Hematopoietic multipotent progenitor cell (in vitro differentiated cells): ENCODE measurements around the gene CXCL1. TPM values are rescaled to one million over a fixed set of nuclear protein-coding genes. Genes with fewer than 3 reads are reported as not detected.

Source experiments
- DNase-seq, 3 donors: peaks; one replicate each; pipeline ENCODE4 v3.0.0-alpha.2; 2011 to 2015; ENCODE audit warnings: low read depth in 2 of 3, low spot score in 2 of 3
- total RNA-seq: library from RNA; depleted of rRNA; stranded (reverse); fragments of >200 nt; gene quantifications from one replicate; pipeline ENCODE4 v1.2.3, GENCODE V29; 2012

Gene CXCL1
- total RNA-seq, 1 donor = 0.27 TPM

GRCh38 chr4:73850261-73850970 lies 18.8 kb upstream of the CXCL1 start:
- no peak for DNase-seq

GRCh38 chr4:73851293-73851692 lies 17.9 kb upstream of the CXCL1 start:
- no peak for DNase-seq

- no peak for DNase-seq
These were observed 16.4 kb upstream of the CXCL1 start for GRCh38 chr4:73852771-73853170.

- DNase-seq = no peak
These were observed 15.9 kb upstream of the CXCL1 start, which contains the start of gene PF4V1 for GRCh38 chr4:73853246-73853704. PF4V1 (plus strand) TSS chr4:73853296; CDS start chr4:73853363, 67 bp downstream.

GRCh38 chr4:73853718-73854473 lies 15.3 kb upstream of the CXCL1 start:
- DNase-seq = no peak

- DNase-seq = no peak
These were observed 13.8 kb upstream of the CXCL1 start for GRCh38 chr4:73855406-73855805.

- DNase-seq = no peak
These were observed 12.7 kb upstream of the CXCL1 start for GRCh38 chr4:73856518-73856917.

GRCh38 chr4:73859614-73860088 lies 9.5 kb upstream of the CXCL1 start:
- peak in 1 of 3 donors; percentile 43 for DNase-seq

GRCh38 chr4:73860181-73860580 lies 9.0 kb upstream of the CXCL1 start:
- no peak for DNase-seq

GRCh38 chr4:73860917-73861316 lies 8.3 kb upstream of the CXCL1 start:
- DNase-seq = no peak

- DNase-seq = no peak
These were observed 6.9 kb upstream of the CXCL1 start for GRCh38 chr4:73862322-73862721.

- peak in 1 of 3 donors; percentile 57 for DNase-seq
These were observed 4.8 kb upstream of the CXCL1 start for GRCh38 chr4:73864365-73864764.

GRCh38 chr4:73864961-73865360 lies 4.2 kb upstream of the CXCL1 start:
- DNase-seq = no peak

GRCh38 chr4:73865431-73866096 lies 3.6 kb upstream of the CXCL1 start:
- DNase-seq = no peak

GRCh38 chr4:73866246-73866645 lies 2.9 kb upstream of the CXCL1 start:
- DNase-seq = no peak

- DNase-seq = peak in 1 of 3 donors; percentile 60
These were observed 1.4 kb upstream of the CXCL1 start for GRCh38 chr4:73867783-73868182.

GRCh38 chr4:73868206-73869129 lies 725 bp upstream of the CXCL1 start:
- DNase-seq = no peak

- DNase-seq = no peak
These were observed 1.1 kb downstream of the CXCL1 start for GRCh38 chr4:73870260-73870659.

GRCh38 chr4:73870768-73871167 lies 1.6 kb downstream of the CXCL1 start:
- DNase-seq = no peak
